ENCODE data around the gene TBX4. TPM values are rescaled to one million over a fixed set of nuclear protein-coding genes. Genes with fewer than 3 reads are reported as not detected.

The TBX4 gene
- total RNA-seq, 4 donors from 2014 or later: 1.1 to 4.7 TPM; not detected in 2

DNA sequence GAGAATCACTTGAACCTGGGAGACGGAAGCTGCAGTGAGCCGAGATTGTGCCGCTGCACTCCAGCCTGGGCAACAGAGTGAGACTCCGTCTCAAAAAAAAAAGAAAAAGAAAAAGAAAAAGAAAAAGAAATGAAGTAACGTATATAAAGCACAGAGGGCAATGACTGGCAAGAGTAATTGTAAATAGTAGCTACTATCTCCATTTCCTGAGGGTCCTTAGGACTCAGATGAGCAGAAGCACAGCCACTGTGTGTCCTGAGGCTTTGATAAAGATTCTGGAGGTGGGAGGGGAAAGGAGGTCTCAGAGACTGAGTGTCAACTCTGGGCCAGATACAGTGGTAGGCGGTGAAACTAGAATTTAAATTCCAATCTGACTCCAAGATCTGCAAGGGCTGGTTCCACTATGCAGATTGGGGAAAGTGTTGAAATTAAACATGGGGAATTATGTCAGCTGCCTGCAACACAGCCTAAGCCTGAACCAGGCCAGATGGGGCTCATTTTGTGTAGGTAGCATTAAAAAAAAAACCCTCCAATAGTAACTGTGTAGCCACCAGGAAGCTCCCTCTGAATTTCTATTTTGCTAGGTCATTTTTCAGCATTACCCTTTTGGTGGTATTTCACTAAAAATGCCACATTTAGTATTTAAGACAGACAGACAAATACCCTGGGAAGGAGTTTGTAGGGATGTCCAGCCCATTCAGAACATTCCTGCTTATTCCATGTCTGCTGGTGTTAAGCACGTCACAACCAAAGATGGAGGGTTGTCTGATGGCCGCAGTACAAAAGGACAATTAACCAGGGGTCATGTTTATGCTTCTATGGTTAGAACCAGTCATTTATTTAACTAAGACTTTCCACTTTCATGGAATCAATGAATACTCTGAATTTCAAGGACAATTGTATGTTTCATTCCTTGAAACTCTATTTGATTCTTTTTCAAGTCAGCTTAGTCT is 46.1 kb downstream of the TBX4 start:
- TF ChIP-seq, protein P1, sequence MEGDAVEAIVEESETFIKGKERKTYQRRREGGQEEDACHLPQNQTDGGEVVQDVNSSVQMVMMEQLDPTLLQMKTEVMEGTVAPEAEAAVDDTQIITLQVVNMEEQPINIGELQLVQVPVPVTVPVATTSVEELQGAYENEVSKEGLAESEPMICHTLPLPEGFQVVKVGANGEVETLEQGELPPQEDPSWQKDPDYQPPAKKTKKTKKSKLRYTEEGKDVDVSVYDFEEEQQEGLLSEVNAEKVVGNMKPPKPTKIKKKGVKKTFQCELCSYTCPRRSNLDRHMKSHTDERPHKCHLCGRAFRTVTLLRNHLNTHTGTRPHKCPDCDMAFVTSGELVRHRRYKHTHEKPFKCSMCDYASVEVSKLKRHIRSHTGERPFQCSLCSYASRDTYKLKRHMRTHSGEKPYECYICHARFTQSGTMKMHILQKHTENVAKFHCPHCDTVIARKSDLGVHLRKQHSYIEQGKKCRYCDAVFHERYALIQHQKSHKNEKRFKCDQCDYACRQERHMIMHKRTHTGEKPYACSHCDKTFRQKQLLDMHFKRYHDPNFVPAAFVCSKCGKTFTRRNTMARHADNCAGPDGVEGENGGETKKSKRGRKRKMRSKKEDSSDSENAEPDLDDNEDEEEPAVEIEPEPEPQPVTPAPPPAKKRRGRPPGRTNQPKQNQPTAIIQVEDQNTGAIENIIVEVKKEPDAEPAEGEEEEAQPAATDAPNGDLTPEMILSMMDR (IDR thresholded peaks at IDR 0.05; ENCODE audit: low read depth): no peak

- TF ChIP-seq, protein P1 (IDR thresholded peaks at IDR 0.05; ENCODE audit: low read depth): peak; percentile 47
Observed at GRCh38 chr17:61499632-61500031, 47.4 kb downstream of the TBX4 start.

DNA sequence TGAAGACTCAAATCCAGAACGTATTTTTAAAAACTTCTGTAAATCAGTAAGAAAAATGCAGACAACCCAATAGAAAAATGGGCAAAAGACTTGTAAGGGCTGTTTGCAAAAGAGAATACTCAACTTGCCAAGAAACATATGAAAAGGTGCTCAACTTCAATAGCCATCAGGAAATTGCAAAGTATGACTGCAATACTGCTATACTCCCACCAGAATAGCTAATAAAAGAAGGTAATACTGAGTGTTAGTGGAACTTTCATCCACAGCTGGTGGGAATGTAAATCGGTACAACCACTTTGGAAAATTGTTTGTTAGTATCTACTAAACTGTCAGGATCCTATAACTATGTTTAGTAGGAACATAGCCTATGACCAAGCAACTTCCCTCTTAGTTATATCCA is 48.1 kb downstream of the TBX4 start:
- TF ChIP-seq, protein P1 (IDR thresholded peaks at IDR 0.05; ENCODE audit: low read depth): no peak

GRCh38 chr17:61502292-61502691 is 50.1 kb downstream of the TBX4 start:
- TF ChIP-seq, protein P1 (IDR thresholded peaks at IDR 0.05; ENCODE audit: low read depth): no peak

DNA sequence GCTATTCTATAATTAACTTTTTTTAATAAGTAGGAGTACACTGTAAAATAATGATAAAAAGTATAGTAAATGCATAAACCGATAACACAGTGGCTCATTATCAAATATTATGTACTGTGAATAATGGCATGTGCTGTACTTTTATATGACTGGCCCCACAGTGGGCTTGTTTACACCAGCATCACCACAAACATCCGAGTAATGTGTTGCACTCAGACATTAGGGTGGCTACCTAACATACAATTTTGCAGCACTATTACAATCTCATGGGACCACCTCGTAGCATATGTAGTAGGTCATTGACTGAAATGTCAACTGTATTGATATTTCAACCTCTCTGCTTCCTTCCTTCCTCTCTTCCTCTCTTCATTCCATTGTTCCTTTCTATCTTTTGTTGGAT is 51.7 kb downstream of the TBX4 start:
- TF ChIP-seq, protein P1 (IDR thresholded peaks at IDR 0.05; ENCODE audit: low read depth): no peak

GRCh38 chr17:61504697-61505096 is 52.5 kb downstream of the TBX4 start:
- TF ChIP-seq, protein P1 (IDR thresholded peaks at IDR 0.05; ENCODE audit: low read depth): no peak

- TF ChIP-seq, protein P1 (IDR thresholded peaks at IDR 0.05; ENCODE audit: low read depth): peak; percentile 53
Observed at GRCh38 chr17:61505846-61506627, 53.8 kb downstream of the TBX4 start.
